Natural killer cell treated with Interleukin-12 subunit alpha and Interleukin-12 subunit beta and Interleukin-15 and Interleukin-18, amount 100 ng/mL, for 72 hours (primary cell): ENCODE data around the gene LGR4. TPM values are rescaled to one million over a fixed set of nuclear protein-coding genes. Genes with fewer than 3 reads are reported as not detected.

Source experiments
- ATAC-seq, 2 donors: fragments of 150-1000 bp; cut with Tn5 transposase in 1 of 2; sonication (Bioruptor Pico), chemical (Tn5 transposase) in 1 of 2; 2 replicates each; pipeline ENCODE4 v1.10.0; 2021
- DNase-seq: peaks from one replicate; pipeline ENCODE4 v3.0.0; 2022; ENCODE audit warnings: low spot score
- H3K27ac Mint-ChIP-seq, 2 donors: 1 replicate in 1 of 2; 2 replicates in 1 of 2; pipeline ENCODE4 v1.8.0; 2022; ENCODE audit warnings: mixed read lengths in 2 of 2, mild to moderate bottlenecking in 1 of 2, moderate library complexity in 1 of 2
- H3K27me3 Mint-ChIP-seq, 2 donors: 1 replicate in 1 of 2; 2 replicates in 1 of 2; pipeline ENCODE4 v1.8.0; 2022; ENCODE audit warnings: mixed read lengths in 2 of 2
- H3K36me3 Mint-ChIP-seq: one replicate; pipeline ENCODE4 v1.8.0; 2022; ENCODE audit warnings: mixed read lengths
- H3K4me1 Mint-ChIP-seq, 2 donors: 1 replicate in 1 of 2; 2 replicates in 1 of 2; pipeline ENCODE4 v1.8.0; 2022; ENCODE audit warnings: low read depth in 2 of 2, mixed read lengths in 2 of 2, mild to moderate bottlenecking in 1 of 2
- H3K4me3 Mint-ChIP-seq: one replicate; pipeline ENCODE4 v1.8.0; 2022; ENCODE audit warnings: mixed read lengths
- H3K9me3 Mint-ChIP-seq: 2 replicates; pipeline ENCODE4 v1.8.0; 2022; ENCODE audit warnings: mixed read lengths
- total RNA-seq, 2 donors: library from RNA; stranded (reverse); gene quantifications; one replicate each; pipeline ENCODE4 v1.2.3, GENCODE V29; 2022

LGR4 gene
- total RNA-seq, 2 donors from 2014 or later, result 0.05 TPM; not detected in 1

GRCh38 chr11:27371489-27371888 is 101.1 kb downstream of the LGR4 start:
- DNase-seq (no peak), ATAC-seq (no peak)
- Mint-ChIP-seq H3K9me3 (no peaks in the 10 kb centered on the region), H3K4me3 (no peak overlapping the region), H3K27me3 (peaks cover 3 to 7% of the 10 kb centered on the region in 2 donors), H3K36me3 (no peaks in the 10 kb centered on the region), H3K4me1 (no peaks in the 10 kb centered on the region), H3K27ac (no peak overlapping the region)

DNA sequence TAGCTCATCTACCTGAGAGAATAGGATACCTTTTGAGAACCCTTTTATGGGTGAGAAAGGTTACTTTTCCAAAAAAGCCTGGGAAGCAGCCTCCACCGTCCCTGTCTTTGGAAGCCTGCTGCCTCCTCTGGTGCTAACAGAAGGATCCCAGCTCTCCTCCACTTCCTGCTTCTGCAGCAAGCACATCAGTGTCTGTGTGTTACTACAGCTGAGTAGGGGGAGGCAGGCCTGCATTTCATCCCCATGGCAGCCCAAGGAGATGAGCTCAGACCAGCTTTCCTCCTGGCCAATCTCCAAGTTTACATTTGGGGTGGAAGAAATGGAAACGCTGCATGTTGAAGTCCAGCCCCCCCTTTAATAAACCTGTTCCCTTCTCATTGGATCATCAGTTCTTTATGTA is 102.2 kb downstream of the LGR4 start:
- no peaks in the 10 kb centered on the region for H3K27me3 Mint-ChIP-seq
- DNase-seq (no peak), ATAC-seq (no peak)
- no peaks in the 10 kb centered on the region for H3K4me1 Mint-ChIP-seq
- H3K4me3 Mint-ChIP-seq, result no peak overlapping the region
- no peaks in the 10 kb centered on the region for H3K36me3 Mint-ChIP-seq
- no peak overlapping the region for H3K27ac Mint-ChIP-seq
- no peaks in the 10 kb centered on the region for H3K9me3 Mint-ChIP-seq

GRCh38 chr11:27367881-27368280 is 104.7 kb downstream of the LGR4 start:
- H3K27ac Mint-ChIP-seq, result no peak overlapping the region
- H3K36me3 Mint-ChIP-seq, result no peaks in the 10 kb centered on the region
- H3K27me3 Mint-ChIP-seq, result no peaks in the 10 kb centered on the region
- peaks cover 7 to 8% of the 10 kb centered on the region in 2 donors for H3K4me1 Mint-ChIP-seq
- no peak overlapping the region for H3K4me3 Mint-ChIP-seq
- DNase-seq, result no peak
- H3K9me3 Mint-ChIP-seq, result no peaks in the 10 kb centered on the region
- no peak for ATAC-seq

DNA sequence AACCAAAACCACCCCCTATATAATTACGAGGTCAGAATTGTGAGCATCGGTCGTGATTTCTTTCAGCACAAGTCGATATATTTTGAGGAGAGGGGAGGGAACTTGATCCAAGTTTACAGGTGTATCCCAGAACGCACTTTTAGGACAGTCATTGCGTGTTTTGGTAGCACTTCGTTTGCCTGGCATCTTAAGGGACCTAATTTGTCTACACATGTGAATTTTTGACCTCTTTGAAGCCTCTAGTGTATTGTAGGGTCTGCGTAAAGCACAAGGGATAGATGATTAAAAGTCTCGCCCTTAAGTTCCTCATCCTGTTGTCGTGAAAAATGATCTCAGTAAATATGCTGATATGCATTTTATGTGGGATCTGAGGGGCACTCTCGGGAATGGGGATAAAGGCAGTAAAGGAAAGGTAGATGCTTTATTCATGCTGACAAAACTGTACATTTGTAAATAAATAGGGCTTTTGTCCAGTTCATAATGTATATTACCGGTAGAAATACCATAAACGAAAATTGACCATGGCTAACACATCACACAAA is 108.9 kb downstream of the LGR4 start:
- Mint-ChIP-seq H3K36me3 (no peaks in the 10 kb centered on the region), H3K27ac (peak overlapping the region; percentile 62 to 92), H3K27me3 (no peaks in the 10 kb centered on the region), H3K4me1 (peaks cover 13 to 25% of the 10 kb centered on the region in 2 donors), H3K4me3 (peak overlapping the region; percentile 94), H3K9me3 (no peaks in the 10 kb centered on the region)
- DNase-seq (no peak), ATAC-seq (no peak)

- H3K36me3 Mint-ChIP-seq, result no peaks in the 10 kb centered on the region
- H3K4me1 Mint-ChIP-seq, result peaks cover 13 to 25% of the 10 kb centered on the region in 2 donors
- no peaks in the 10 kb centered on the region for H3K27me3 Mint-ChIP-seq
- peak within 1 kb of the TSS; percentile 62 to 92 for H3K27ac Mint-ChIP-seq
- ATAC-seq (peak; percentile 99), DNase-seq (peak; percentile 94)
- peak within 1 kb of the TSS; percentile 94 for H3K4me3 Mint-ChIP-seq
- H3K9me3 Mint-ChIP-seq, result no peaks in the 10 kb centered on the region
Measured at GRCh38 chr11:27362749-27363575, 109.6 kb downstream of the LGR4 start, which contains the start of gene CCDC34. Gene CCDC34 (minus strand): TSS chr11:27363215. CDS start chr11:27363194, 21 bp downstream.

DNA sequence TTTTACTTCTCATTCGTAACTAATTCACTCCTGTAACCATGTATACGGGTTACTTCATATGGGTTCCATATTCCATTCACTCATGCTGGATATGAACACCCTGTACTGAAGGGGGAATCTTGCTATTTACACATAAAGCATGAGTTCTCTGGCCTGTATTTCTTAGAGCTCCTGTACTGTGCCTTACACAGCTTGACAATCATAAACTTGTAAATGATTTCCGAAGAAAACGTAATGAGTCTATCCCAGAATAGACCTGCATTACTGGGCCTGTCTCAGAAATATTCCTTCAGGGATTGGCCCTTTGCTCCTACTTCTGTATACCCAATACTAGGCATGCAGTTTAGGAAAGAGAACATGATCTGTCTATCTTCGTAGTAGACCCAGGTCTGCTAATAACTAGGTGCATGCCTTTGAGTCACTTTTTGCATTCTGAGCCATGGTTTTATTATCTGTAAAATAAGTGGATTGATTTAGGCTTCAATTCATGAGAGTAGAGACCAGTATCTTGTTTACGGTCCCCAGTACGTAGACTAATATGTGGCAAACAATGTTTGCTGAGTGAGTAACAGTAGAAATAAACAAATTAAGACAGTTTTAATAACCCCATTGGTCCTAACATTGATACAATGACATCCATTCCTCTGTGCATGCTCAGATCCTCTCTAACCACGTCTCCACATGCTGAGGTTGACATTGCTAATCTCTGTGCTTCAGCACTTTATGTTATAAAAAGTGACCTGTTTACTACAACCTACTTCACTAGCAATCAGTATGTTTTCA is 110.8 kb downstream of the LGR4 start:
- no peak for DNase-seq
- Mint-ChIP-seq H3K27ac (peak overlapping the region in 1 of 2 donors; percentile 62), H3K36me3 (no peaks in the 10 kb centered on the region), H3K27me3 (no peaks in the 10 kb centered on the region), H3K9me3 (no peaks in the 10 kb centered on the region), H3K4me3 (peak overlapping the region; percentile 94), H3K4me1 (peaks cover 13 to 25% of the 10 kb centered on the region in 2 donors)
- ATAC-seq, result no peak

- no peaks in the 10 kb centered on the region for H3K36me3 Mint-ChIP-seq
- DNase-seq, result no peak
- H3K9me3 Mint-ChIP-seq, result no peaks in the 10 kb centered on the region
Measured at GRCh38 chr11:27358296-27358695, 114.3 kb downstream of the LGR4 start.

DNA sequence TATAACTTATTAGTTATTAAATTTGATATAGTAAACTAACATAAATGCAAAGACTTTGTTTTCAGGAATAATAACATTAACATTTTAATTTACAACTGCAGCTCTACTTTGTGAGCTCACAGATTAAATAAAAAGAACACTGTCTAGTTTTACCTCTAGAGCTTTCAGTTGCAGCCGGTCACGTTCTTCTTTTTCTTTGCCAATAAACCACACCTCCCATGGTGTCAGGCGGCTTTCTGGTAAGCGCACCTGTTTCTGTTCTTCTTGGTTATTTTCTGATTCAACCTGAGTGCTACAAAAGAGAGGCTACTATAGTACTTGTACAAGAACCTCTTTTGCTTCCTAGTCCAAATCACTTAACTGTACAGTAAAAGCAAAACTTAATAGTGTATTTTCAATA is 115.3 kb downstream of the LGR4 start:
- no peaks in the 10 kb centered on the region for H3K9me3 Mint-ChIP-seq
- no peak overlapping the region for H3K4me3 Mint-ChIP-seq
- no peak overlapping the region for H3K27ac Mint-ChIP-seq
- no peak for DNase-seq
- ATAC-seq, result no peak
- H3K4me1 Mint-ChIP-seq, result peaks cover 5 to 11% of the 10 kb centered on the region in 2 donors
- no peaks in the 10 kb centered on the region for H3K36me3 Mint-ChIP-seq
- H3K27me3 Mint-ChIP-seq, result no peaks in the 10 kb centered on the region

More at GRCh38 chr11:27358296-27358695, 114.3 kb downstream of the LGR4 start:
- Mint-ChIP-seq H3K4me1 (peaks cover 7 to 19% of the 10 kb centered on the region in 2 donors), H3K27me3 (no peaks in the 10 kb centered on the region), H3K4me3 (no peak overlapping the region), H3K27ac (no peak overlapping the region)
- no peak for ATAC-seq

- Mint-ChIP-seq H3K9me3 (no peaks in the 10 kb centered on the region), H3K27ac (no peak overlapping the region), H3K4me1 (peaks cover 3 to 6% of the 10 kb centered on the region in 2 donors), H3K27me3 (no peaks in the 10 kb centered on the region), H3K4me3 (no peak overlapping the region), H3K36me3 (no peaks in the 10 kb centered on the region)
- no peak for ATAC-seq
- no peak for DNase-seq
Measured at GRCh38 chr11:27356624-27357222, 115.9 kb downstream of the LGR4 start.

DNA sequence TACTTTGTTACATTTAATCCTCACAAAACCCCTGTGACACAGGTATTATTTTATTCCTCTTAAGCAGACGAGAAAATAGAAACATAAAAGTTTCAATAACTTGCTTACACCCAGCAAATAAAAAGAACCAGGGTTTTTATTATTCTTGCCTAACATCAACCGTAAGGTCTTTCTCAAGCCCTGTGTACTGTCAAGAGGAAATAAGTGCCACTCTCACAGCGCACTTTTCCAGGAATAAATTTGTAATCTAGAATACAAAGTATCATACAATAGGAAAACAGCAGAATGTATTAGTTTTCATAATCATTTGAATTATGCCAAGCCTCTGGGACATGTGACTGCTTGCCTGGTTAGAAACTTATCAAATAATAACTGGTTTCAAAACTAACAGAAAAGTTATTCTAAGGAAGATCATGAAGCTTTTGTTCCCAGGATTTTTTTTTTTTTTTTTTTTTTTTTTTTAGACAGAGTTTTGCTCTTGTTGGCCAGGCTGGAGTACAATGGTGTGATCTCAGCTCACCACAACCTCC is 117.0 kb downstream of the LGR4 start:
- no peak overlapping the region for H3K4me3 Mint-ChIP-seq
- H3K27ac Mint-ChIP-seq, result no peak overlapping the region
- H3K9me3 Mint-ChIP-seq, result no peaks in the 10 kb centered on the region
- H3K4me1 Mint-ChIP-seq, result peaks cover 0 to 3% of the 10 kb centered on the region in 2 donors
- no peaks in the 10 kb centered on the region for H3K36me3 Mint-ChIP-seq
- DNase-seq, result no peak
- H3K27me3 Mint-ChIP-seq, result no peaks in the 10 kb centered on the region
- no peak for ATAC-seq

DNA sequence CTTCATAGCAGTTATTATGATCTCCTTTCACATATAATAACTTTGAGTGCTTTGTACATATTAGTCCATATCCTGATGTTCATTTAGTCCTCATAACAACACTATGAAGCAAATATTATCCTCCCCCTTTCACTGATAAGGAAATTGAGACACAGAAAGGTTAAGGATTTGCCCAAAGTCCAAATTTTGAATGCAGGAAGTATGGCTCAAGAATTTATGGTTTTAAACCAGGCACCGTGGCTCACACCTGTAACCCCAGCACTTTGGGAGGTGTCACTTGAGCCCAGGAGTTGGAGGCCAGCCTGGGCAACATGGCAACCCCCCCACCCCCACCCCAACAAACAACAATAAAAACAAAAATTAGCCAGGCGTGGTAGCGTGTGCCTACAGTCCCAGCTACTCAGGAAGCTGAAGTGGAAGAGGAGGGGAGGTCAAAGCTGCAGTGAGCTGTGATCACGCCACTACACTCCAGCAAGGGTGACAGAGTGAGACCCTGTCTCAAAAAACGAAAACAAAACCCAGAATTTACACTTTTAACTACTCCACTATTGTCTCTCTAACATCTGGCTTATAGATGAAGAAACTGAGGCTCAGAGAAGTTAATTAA is 118.1 kb downstream of the LGR4 start:
- Mint-ChIP-seq H3K4me3 (no peak overlapping the region), H3K9me3 (no peaks in the 10 kb centered on the region), H3K27me3 (no peaks in the 10 kb centered on the region), H3K36me3 (no peaks in the 10 kb centered on the region), H3K4me1 (peaks cover 0 to 3% of the 10 kb centered on the region in 2 donors), H3K27ac (no peak overlapping the region)
- DNase-seq (no peak), ATAC-seq (no peak)

GRCh38 chr11:27353593-27354358 is 118.8 kb downstream of the LGR4 start:
- Mint-ChIP-seq H3K4me3 (no peak overlapping the region), H3K4me1 (no peaks in the 10 kb centered on the region), H3K9me3 (no peaks in the 10 kb centered on the region), H3K27ac (no peak overlapping the region), H3K27me3 (no peaks in the 10 kb centered on the region), H3K36me3 (no peaks in the 10 kb centered on the region)
- DNase-seq (no peak), ATAC-seq (no peak)
